Panc1 (cell line): ENCODE data around the gene SSC4D.

ENCODE experiments used
- CTCF ChIP-seq: fragments of 450-650 bp; IDR thresholded peaks from 2 replicates; pipeline ENCODE4 v1.5.1; 2017; ENCODE audit warnings: mild to moderate bottlenecking
- POLR2AphosphoS5 ChIP-seq: IDR thresholded peaks from 2 replicates; pipeline ENCODE4 v1.6.1; 2012; ENCODE audit warnings: mild to moderate bottlenecking, low read depth, low read length, moderate library complexity
- REST ChIP-seq, 2 experiments: IDR thresholded peaks; 2 replicates each; pipeline ENCODE4 v1.6.1; 2011 to 2012; ENCODE audit warnings: low read depth in 2 of 2, control low read depth in 1 of 2, low read length in 1 of 2, mild to moderate bottlenecking in 1 of 2, moderate library complexity in 1 of 2; ENCODE audit not compliant: insufficient read depth in 1 of 2

- TF ChIP-seq CTCF (no peak), POLR2AphosphoS5 (no peak), REST (IDR thresholded peaks at IDR 0.05; ENCODE audit: insufficient read depth in 1 of 2, low read depth in 2 of 2, low read length in 1 of 2) (no peak)
These were observed 22.7 kb downstream of the SSC4D start for GRCh38 chr7:76386691-76387260.
